GM21786 (cell line): ENCODE measurements around the gene DDIAS.
"Not testable (repeated sequence)": the region's sequence is repeated elsewhere in the genome, so short reads cannot be mapped to it uniquely, and the experiment has no call there.

Source experiments
- ATAC-seq: cut with Tn5 transposase; IDR thresholded peaks from one replicate; pipeline ENCODE4 v1.9.1; 2021; ENCODE audit not compliant: unreplicated experiment

The DDIAS gene

GRCh38 chr11:82889133-82890001 is 12.2 kb upstream of the DDIAS start:
- ATAC-seq, result no peak

DNA sequence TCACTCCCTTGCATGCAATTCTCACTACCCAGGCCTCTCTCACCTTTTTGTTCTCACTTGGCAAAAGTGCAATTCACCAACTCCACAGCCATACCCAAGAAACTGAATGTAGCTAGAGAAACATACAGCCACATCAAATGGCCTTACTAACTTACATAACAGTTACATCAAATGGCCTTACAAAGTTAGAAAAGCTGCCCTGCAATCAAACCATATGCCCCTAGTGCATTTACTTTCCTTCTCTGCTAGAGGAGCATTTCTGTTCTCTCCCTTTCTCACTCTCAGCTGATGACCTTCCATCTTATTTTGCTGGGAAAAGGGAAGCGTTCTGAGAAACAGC is 11.6 kb upstream of the DDIAS start:
- ATAC-seq, result no peak

DNA sequence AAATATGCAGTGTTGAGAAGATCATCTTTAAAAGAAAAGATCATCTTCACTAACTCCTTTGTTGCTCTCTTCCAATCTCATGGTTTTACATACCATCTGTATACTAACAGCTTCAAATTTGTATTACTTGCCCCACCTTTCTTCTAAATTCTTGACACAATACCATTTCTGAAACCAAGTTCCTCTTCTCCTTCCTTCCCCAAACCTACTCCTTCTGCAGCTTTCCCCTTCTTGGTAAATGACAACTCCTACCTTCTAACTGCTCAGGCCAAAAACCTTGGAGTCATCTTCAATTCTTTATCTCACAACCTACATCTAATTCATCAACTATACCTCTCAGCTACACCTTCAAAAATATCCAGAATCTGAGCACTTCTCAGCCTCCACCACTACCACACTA is 10.6 kb upstream of the DDIAS start:
- ATAC-seq, result no peak

DNA sequence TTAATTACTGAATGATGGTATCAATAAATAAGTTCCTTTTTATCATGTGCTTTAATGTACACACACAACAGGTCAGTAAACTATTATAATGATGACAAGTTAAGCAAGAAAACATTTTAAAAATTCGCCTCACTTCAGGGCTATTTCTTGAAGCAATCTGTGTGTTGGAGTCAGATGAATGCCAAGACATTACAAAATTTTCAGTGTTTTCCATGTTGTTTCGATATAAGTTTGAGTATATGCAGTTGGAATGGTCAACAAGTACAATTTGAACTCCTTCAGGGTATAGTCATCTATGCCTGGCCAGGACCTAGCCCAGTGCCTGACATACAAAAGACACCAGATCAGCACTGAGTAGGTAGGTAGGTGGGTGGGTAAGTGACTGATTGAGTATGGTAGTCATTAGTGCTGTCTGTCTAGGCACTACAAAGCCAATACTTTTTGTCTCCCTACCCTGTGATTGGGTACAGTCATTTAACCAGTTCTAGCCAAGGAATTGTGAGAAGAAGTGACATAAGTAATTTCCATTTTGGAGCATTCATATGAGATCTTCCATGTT is 8.8 kb upstream of the DDIAS start:
- ATAC-seq, result no peak

GRCh38 chr11:82895437-82896091 is 6.0 kb upstream of the DDIAS start:
- ATAC-seq, result peak; percentile 28

DNA sequence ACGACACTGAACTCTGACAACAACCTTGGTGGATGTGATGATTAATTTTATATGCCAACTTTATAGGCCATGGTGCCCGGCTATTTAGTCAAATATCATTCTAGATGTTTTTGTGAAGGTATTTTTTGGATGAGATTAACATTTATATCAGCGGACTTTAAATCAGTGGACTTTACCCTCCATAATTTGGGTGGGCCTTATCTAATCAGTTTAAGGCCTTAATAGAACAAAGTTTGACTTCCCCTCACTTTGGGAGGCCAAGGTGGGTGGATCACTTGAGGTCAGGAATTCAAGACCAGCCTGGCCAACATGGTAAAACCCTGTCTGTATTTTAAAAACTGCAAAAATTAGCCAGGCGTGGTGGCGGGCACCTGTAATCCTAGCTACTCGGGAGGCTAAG is 5.4 kb upstream of the DDIAS start:
- no peak for ATAC-seq

- ATAC-seq, result no peak
Observed at GRCh38 chr11:82898241-82898640, 3.3 kb upstream of the DDIAS start.

DNA sequence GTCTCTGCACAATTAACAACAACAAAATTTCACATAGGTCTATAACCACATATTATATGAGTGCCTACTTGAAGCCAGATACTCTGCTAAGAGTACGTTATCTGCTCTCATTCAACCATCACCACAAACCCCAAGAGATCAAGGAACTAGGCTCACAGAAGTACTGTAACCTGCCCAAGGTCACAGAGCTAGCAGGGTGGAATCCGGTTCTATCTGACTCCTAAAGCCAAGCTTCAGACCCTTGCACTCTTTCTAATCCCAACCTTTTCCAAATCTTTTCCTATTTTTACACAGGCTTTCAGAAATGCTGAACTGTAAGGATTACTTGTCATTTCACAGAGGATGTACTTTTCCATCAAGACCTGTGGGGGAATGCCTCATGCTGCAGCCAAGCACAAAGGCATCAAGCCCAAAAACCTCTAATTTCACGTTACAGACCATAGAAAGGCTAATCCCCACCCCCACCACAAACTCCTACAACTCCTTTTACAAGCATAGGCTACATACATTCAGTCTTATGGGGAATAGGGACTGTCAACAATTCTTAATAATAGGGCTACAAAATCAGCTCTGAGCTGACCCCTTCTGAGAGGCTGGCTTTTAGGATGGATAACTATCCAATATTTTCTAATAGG is 2.2 kb upstream of the DDIAS start:
- no peak for ATAC-seq

- ATAC-seq, result no peak
Observed at GRCh38 chr11:82899957-82900276, 1.6 kb upstream of the DDIAS start.

- ATAC-seq, result peak; percentile 76
Observed at GRCh38 chr11:82900277-82901164, 1.0 kb upstream of the DDIAS start, which contains the start of gene PRCP. PRCP (minus strand) TSS chr11:82900430; CDS start chr11:82900402, 28 bp downstream.

GRCh38 chr11:82901922-82902485 is 468 bp downstream of the DDIAS start:
- ATAC-seq, result no peak

- ATAC-seq, result no peak
Observed at GRCh38 chr11:82902880-82903279, 1.3 kb downstream of the DDIAS start.

GRCh38 chr11:82903843-82904586 is 2.5 kb downstream of the DDIAS start:
- ATAC-seq, result no peak

- no peak for ATAC-seq
Observed at GRCh38 chr11:82906236-82906635, 4.7 kb downstream of the DDIAS start.

DNA sequence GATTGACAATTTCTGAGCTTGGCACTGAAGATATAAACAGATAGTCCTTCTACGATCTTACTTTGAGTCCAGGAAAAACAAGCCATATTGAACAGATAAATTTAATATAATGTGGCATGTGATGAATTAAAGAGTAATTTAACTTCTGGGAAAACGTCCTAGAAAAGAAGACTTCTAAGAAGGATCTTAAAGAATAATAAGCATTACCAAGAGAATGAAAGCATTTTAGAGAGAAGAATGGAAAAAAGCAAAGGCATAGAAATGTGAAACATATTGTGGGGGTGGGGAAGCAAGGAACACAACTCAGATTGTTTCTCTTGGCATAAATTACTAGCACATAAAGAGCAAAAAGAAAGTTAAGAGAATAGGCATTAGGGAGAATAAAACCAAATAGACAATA is 5.4 kb downstream of the DDIAS start:
- ATAC-seq, result no peak

GRCh38 chr11:82907371-82907770 is 5.8 kb downstream of the DDIAS start:
- no peak for ATAC-seq

GRCh38 chr11:82908311-82908710 is 6.8 kb downstream of the DDIAS start:
- no peak for ATAC-seq

DNA sequence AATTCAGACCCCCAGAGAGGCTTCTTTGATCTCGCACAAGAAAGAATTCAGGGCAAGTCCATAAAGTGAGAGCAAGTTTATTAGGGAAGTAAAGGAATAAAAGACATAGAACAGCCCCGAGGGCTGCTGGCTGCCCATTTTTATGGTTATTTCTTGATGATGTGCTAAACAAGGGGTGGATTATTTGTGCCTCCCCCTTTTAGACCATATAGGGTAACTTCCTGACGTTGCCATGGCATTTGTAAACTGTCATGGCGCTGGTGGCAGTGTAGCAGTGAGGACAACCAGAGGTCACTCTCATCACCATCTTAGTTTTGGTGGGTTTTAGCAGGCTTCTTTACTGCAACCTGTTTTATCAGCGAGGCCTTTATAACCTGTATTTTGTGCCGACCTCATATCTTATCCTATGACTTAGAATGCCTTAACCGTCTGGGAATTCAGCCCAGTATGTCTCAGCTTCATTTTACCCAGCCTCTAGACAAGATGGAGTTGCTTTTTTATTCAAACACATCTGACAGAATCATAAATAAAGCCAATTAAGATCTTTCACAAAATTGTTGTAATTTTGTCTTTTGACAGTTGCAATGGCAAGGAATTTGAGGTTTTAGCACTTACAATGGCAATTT is 7.6 kb downstream of the DDIAS start:
- ATAC-seq, result no peak

DNA sequence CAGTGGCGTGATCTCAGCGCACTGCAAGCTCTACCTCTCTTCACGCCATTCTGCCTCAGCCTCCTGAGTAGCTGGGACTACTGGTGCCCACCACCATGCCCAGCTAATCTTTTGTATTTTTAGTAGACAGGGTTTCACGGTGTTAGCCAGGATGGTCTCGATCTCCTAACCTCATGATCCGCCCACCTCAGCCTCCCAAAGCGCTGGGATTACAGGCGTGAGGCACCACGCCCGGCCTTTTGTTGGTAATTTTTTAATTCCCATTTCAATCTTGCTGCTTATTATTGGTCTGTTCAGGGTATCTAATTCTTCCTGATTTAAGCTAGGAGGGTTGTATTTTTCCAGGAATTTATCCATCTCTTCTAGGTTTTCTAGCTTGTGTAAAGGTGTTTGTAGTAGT is 18.2 kb downstream of the DDIAS start:
- not testable (repeated sequence) for ATAC-seq
